ENCODE results near the gene MYH6.

Gene MYH6

GRCh38 chr14:23353433-23353780 is 54.7 kb downstream of the MYH6 start:
- no peak for DNase-seq

- peak; percentile 35 to 43 for DNase-seq
Measured at GRCh38 chr14:23352506-23353432, 55.3 kb downstream of the MYH6 start, which contains the start of gene SLC22A17. Gene SLC22A17, minus strand, starts transcription at chr14:23352887.

GRCh38 chr14:23351681-23352505 is 56.2 kb downstream of the MYH6 start:
- DNase-seq: no peak

- no peak for DNase-seq
Measured at GRCh38 chr14:23349156-23349845, 58.8 kb downstream of the MYH6 start.

- no peak for DNase-seq
Measured at GRCh38 chr14:23348297-23348655, 59.8 kb downstream of the MYH6 start.

GRCh38 chr14:23347406-23348296 is 60.4 kb downstream of the MYH6 start:
- no peak for DNase-seq

GRCh38 chr14:23346693-23347405 is 61.2 kb downstream of the MYH6 start:
- DNase-seq: no peak

GRCh38 chr14:23345987-23346692 is 61.9 kb downstream of the MYH6 start:
- no peak for DNase-seq

- no peak for DNase-seq
Measured at GRCh38 chr14:23344481-23344880, 63.6 kb downstream of the MYH6 start.

GRCh38 chr14:23339506-23340268 is 68.4 kb downstream of the MYH6 start:
- no peak for DNase-seq

- no peak for DNase-seq
Measured at GRCh38 chr14:23335623-23336022, 72.5 kb downstream of the MYH6 start.

Data from stimulated activated CD4-positive, alpha-beta T cell treated with anti-CD3 and anti-CD28 coated beads, Interleukin-2, amount 100 ng/mL, for 48 hours (primary cell).